A549 (cell line): Measurements from ENCODE around the gene LAMB3. TPM values are rescaled to one million over a fixed set of nuclear protein-coding genes. Genes with fewer than 3 reads are reported as not detected.

Experiments
- ATAC-seq, 2 experiments: fragments of 200-7000 bp in 1 of 2; fragments of >200 bp in 1 of 2; cut with Nextera tagmentation in 1 of 2; cut with Tn5 transposase in 1 of 2; 3 replicates each; pipeline versions ENCODE4 v1.8.0 to v1.9.1; 2018 to 2020; ENCODE audit warnings: mild to moderate bottlenecking in 1 of 2, moderate library complexity in 1 of 2
- CTCF ChIA-PET: fragments of 300-600 bp; sonication (Branson Sonifier 250); formaldehyde crosslinking; extraction: SDS; loops from one replicate; lab custom pipeline; 2021; ENCODE audit warnings: antibody characterized with exemption, inconsistent platforms; lab: Yijun Ruan, JAX
- POLR2A ChIA-PET: fragments of 350-600 bp; formaldehyde crosslinking; extraction: SDS; loops from one replicate; lab custom pipeline; 2021; ENCODE audit warnings: antibody characterized with exemption, inconsistent platforms; lab: Yijun Ruan, JAX
- DNase-seq, 2 experiments: peaks; one replicate each; pipeline versions ENCODE4 v3.0.0 to v3.0.0-alpha.2; 2011 to 2016; ENCODE audit warnings: low read depth in 1 of 2, low spot score in 1 of 2
- FAIRE-seq: peaks from 2 replicates; lab custom pipeline; 2011; peaks lifted over from hg19 to GRCh38; lab: Jason Lieb, UNC
- H3K27ac ChIP-seq, 2 experiments: fragments of >200 bp; sonication (Bioruptor Twin); formaldehyde crosslinking; 3 replicates each; pipeline ENCODE4 v1.5.1; 2016 to 2017
- H3K4me1 ChIP-seq: fragments of >200 bp; sonication (Bioruptor Twin); formaldehyde crosslinking; 3 replicates; pipeline ENCODE4 v1.6.1; 2016
- H3K4me2 ChIP-seq: fragments of >200 bp; sonication (Bioruptor Twin); formaldehyde crosslinking; 3 replicates; pipeline ENCODE4 v1.6.1; 2016
- H3K4me3 ChIP-seq: fragments of >200 bp; sonication (Bioruptor Twin); formaldehyde crosslinking; 3 replicates; pipeline ENCODE4 v1.5.1; 2016
- H3K9me3 ChIP-seq: fragments of >200 bp; sonication (Bioruptor Twin); formaldehyde crosslinking; 3 replicates; pipeline ENCODE4 v1.6.1; 2016
- BHLHE40 ChIP-seq: IDR thresholded peaks from 2 replicates; pipeline ENCODE4 v1.6.1; 2012; ENCODE audit warnings: low read depth, low read length, inconsistent platforms
- CBX2 ChIP-seq: fragments of 200-600 bp; sonication (generic); IDR thresholded peaks from 2 replicates; pipeline ENCODE4 v1.6.1; 2016; ENCODE audit warnings: low read depth, mild to moderate bottlenecking, borderline replicate concordance
- CBX8 ChIP-seq: fragments of 200-600 bp; sonication (generic); IDR thresholded peaks from 2 replicates; pipeline ENCODE4 v1.6.1; 2016
- CEBPB ChIP-seq, 2 experiments: fragments of >200 bp in 1 of 2; sonication (Bioruptor Twin) in 1 of 2; formaldehyde crosslinking in 1 of 2; IDR thresholded peaks; 2 replicates each; pipeline ENCODE4 v1.6.1; 2012 to 2016
- EHMT2 ChIP-seq: fragments of 200-600 bp; sonication (generic); IDR thresholded peaks from 2 replicates; pipeline ENCODE4 v1.6.1; 2016; ENCODE audit warnings: antibody characterized with exemption, low read depth, mild to moderate bottlenecking, moderate library complexity
- EP300 ChIP-seq, 2 experiments: fragments of >200 bp; sonication (Bioruptor Twin); formaldehyde crosslinking; IDR thresholded peaks; 2 replicates in 1 of 2; 3 replicates in 1 of 2; pipeline ENCODE4 v1.6.1; 2016 to 2017
- FOSB ChIP-seq: fragments of 250-450 bp; sonication (Bioruptor Pico); IDR thresholded peaks from 2 replicates; pipeline ENCODE4 v1.5.0; 2020; ENCODE audit warnings: mild to moderate bottlenecking, moderate library complexity
- HDAC2 ChIP-seq: fragments of 200-600 bp; sonication (generic); IDR thresholded peaks from 2 replicates; pipeline ENCODE4 v1.6.1; 2016
- HEYL ChIP-seq: fragments of 250-450 bp; sonication (Bioruptor Pico); IDR thresholded peaks from 2 replicates; pipeline ENCODE4 v1.8.0; 2021; ENCODE audit warnings: mild to moderate bottlenecking, moderate library complexity
- HOXB13 ChIP-seq: fragments of 250-450 bp; sonication (Bioruptor Pico); IDR thresholded peaks from 2 replicates; pipeline ENCODE4 v1.5.0; 2020; ENCODE audit warnings: low read depth, mild to moderate bottlenecking, moderate library complexity
- JUNB ChIP-seq: fragments of >200 bp; sonication (Bioruptor Twin); formaldehyde crosslinking; IDR thresholded peaks from 2 replicates; pipeline ENCODE4 v1.6.1; 2016
- KDM5A ChIP-seq: fragments of 200-600 bp; sonication (generic); IDR thresholded peaks from 2 replicates; pipeline ENCODE4 v1.6.1; 2016; ENCODE audit warnings: antibody characterized with exemption, mild to moderate bottlenecking
- MAFK ChIP-seq: fragments of 450-650 bp; IDR thresholded peaks from 2 replicates; pipeline ENCODE4 v1.6.1; 2014; ENCODE audit not compliant: partially characterized antibody
- NR3C1 ChIP-seq: fragments of >200 bp; sonication (Bioruptor Twin); formaldehyde crosslinking; IDR thresholded peaks from 3 replicates; pipeline ENCODE4 v1.6.1; 2017
- RAD21 ChIP-seq, 2 experiments: fragments of >200 bp in 1 of 2; sonication (Bioruptor Twin) in 1 of 2; formaldehyde crosslinking in 1 of 2; IDR thresholded peaks in 1 of 2; conservative IDR thresholded peaks in 1 of 2; 2 replicates in 1 of 2; 3 replicates in 1 of 2; pipeline ENCODE4 v1.6.1; 2012 to 2018; ENCODE audit warnings: inconsistent platforms in 1 of 2
- RCOR1 ChIP-seq: fragments of 150-350 bp; IDR thresholded peaks from 2 replicates; pipeline ENCODE4 v1.6.1; 2014; ENCODE audit warnings: antibody characterized with exemption, low read length, low read depth
- RFX5 ChIP-seq: fragments of 450-650 bp; IDR thresholded peaks from 2 replicates; pipeline ENCODE4 v1.7.1; 2014; ENCODE audit warnings: antibody characterized with exemption, mild to moderate bottlenecking, moderate library complexity
- SMC3 ChIP-seq: fragments of >200 bp; sonication (Bioruptor Twin); formaldehyde crosslinking; IDR thresholded peaks from 3 replicates; pipeline ENCODE4 v1.6.1; 2018; ENCODE audit warnings: inconsistent platforms
- SREBF2 ChIP-seq: fragments of 450-650 bp; IDR thresholded peaks from 2 replicates; pipeline ENCODE4 v1.6.1; 2014; ENCODE audit warnings: mild to moderate bottlenecking, moderate library complexity
- TP53 ChIP-seq: fragments of 250-450 bp; sonication (Bioruptor Pico); IDR thresholded peaks from 2 replicates; pipeline ENCODE4 v1.5.0; 2021; ENCODE audit warnings: mild to moderate bottlenecking, moderate library complexity
- ZC3H11A ChIP-seq: fragments of 450-650 bp; IDR thresholded peaks from 2 replicates; pipeline ENCODE4 v1.6.1; 2014; ENCODE audit warnings: antibody characterized with exemption, mild to moderate bottlenecking
- WGBS: methylation state at CpG from one replicate; pipeline ENCODE4 v1.1.6; 2017; ENCODE audit errors: missing lambda C conversion rate; 5-methylcytosine and 5-hydroxymethylcytosine counted together
- polyA plus RNA-seq, 4 experiments: library from polyadenylated mRNA; depleted of rRNA in 3 of 4; stranded (reverse); fragments of >200 nt; fragmentation: RNase III in 1 of 4; extraction: RNeasy Plus Mini Kit Qiagen cat#74134 plus additional on column Dnase treatment in 1 of 4; gene quantifications; 2 replicates in 3 of 4; 3 replicates in 1 of 4; pipeline ENCODE4 v1.2.3, GENCODE V29; 2011 to 2017
- TF ChIP-seq, protein P1 (sequence below): IDR thresholded peaks from 2 replicates; pipeline ENCODE4 v1.6.1; 2012; ENCODE audit warnings: low read depth, borderline replicate concordance
- TF ChIP-seq, protein P2 (sequence below): IDR thresholded peaks from 2 replicates; pipeline ENCODE4 v1.6.1; 2012
- TF ChIP-seq, protein P3 (sequence below): fragments of 150-350 bp; IDR thresholded peaks from 2 replicates; pipeline ENCODE4 v1.6.1; 2014; ENCODE audit warnings: low read depth, mild to moderate bottlenecking, low read length
- TF ChIP-seq, protein P4 (sequence below): fragments of 250-450 bp; sonication (Bioruptor Pico); IDR thresholded peaks from 2 replicates; pipeline ENCODE4 v1.5.0; 2021; ENCODE audit warnings: mild to moderate bottlenecking, moderate library complexity, borderline replicate concordance

The LAMB3 gene
- polyA plus RNA-seq, 2 of the 4 experiments (the other 2 are of a cell fraction), result 7.3 to 9.1 TPM

DNA sequence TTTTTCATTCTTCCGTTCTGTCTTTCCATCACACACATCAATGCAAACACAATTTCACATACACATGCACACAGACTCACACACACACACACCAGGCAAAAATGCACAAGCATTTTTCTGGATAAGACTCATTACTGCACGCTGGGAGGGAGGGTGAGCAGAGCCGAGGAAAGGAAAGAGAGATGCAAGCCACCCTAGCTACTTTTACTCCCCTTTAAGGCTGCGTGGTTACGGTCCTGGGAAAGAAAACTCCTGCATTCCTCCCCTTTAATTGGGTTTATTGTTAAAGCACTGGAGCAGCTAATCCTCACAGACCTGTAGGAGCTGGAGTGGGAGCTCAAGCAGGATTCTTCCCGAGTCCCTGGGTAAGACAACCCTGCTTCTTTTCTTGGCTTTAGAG lies 68.8 kb downstream of the LAMB3 start, which contains the start of gene CAMK1G:
Gene CAMK1G (plus strand): TSS at position 307 of the 400 bp plus-strand sequence. CDS start 11,270 bp downstream, outside the sequence.
- FAIRE-seq, result no peak
- Histone ChIP-seq H3K4me2 (no peak within 1 kb of the TSS), H3K9me3 (no peaks in the 10 kb centered on the region), H3K4me1 (peaks cover 10% of the 10 kb centered on the region), H3K4me3 (no peak within 1 kb of the TSS), H3K27ac (no peak within 1 kb of the TSS)
- TF ChIP-seq SREBF2, result no peak
- TF ChIP-seq, protein P1, sequence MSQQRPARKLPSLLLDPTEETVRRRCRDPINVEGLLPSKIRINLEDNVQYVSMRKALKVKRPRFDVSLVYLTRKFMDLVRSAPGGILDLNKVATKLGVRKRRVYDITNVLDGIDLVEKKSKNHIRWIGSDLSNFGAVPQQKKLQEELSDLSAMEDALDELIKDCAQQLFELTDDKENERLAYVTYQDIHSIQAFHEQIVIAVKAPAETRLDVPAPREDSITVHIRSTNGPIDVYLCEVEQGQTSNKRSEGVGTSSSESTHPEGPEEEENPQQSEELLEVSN, result no peak
- no peak for TF ChIP-seq MAFK
- no peak for TF ChIP-seq HOXB13
- TF ChIP-seq NR3C1, result no peak
- TF ChIP-seq EHMT2, result no peak
- no peak for TF ChIP-seq SMC3
- TF ChIP-seq, protein P2, sequence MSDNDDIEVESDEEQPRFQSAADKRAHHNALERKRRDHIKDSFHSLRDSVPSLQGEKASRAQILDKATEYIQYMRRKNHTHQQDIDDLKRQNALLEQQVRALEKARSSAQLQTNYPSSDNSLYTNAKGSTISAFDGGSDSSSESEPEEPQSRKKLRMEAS, result no peak
- TF ChIP-seq RAD21 (conservative IDR thresholded peaks at IDR 0.05 in 1 of 2, IDR thresholded peaks at IDR 0.05 in 1 of 2), result no peak
- TF ChIP-seq HDAC2, result no peak
- TF ChIP-seq JUNB, result no peak
- TF ChIP-seq HEYL, result no peak
- CTCF ChIA-PET, result interaction anchor here (1.1 to 3.3 kb wide), 8 partner anchors 13 to 163 kb away, joined by 3 to 14 read pairs (median 4); no protein-coding TSS in a partner anchor
- DNase-seq, result no peak
- ATAC-seq, result peak in 1 of 2 experiments; percentile 19; a peak in 2 of 6 replicates
- POLR2A ChIA-PET, result no interaction called here
- 30% methylated on average over 6 of the region's 6 CpGs for WGBS

DNA sequence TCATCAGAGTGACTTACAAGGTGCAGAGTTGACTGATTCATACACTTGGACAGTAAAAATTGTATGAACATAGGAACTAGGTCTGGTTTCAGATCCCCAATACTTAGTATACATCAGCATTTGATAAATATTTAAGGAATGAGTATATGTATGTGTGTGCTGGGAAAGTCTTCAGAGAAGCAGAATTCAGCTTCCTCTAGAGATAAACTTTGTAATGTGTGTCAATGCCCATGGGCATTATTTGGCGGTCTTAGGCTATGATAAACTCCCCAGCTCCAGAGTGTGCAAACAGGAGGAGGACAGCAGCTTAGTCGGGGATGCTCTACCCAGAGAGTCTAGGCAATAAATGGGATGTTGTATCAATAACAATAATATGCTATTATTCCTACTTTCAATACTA lies 71.6 kb downstream of the LAMB3 start:
- FAIRE-seq (no peak), DNase-seq (no peak)
- no peak overlapping the region for H3K4me2 ChIP-seq
- CTCF ChIA-PET, result interaction anchor here (0.7 to 4.2 kb wide), 5 partner anchors 11 to 116 kb away, joined by 3 to 18 read pairs (median 6); no protein-coding TSS in a partner anchor
- 44% methylated on average over 2 of the region's 2 CpGs for WGBS
- POLR2A ChIA-PET, result no interaction called here
- TF ChIP-seq CBX8, result no peak
- TF ChIP-seq EP300 (IDR thresholded peaks at IDR 0.05), result no peak
- no peak for TF ChIP-seq RCOR1
- TF ChIP-seq ZC3H11A, result no peak
- no peak for TF ChIP-seq CBX2
- TF ChIP-seq, protein P3, sequence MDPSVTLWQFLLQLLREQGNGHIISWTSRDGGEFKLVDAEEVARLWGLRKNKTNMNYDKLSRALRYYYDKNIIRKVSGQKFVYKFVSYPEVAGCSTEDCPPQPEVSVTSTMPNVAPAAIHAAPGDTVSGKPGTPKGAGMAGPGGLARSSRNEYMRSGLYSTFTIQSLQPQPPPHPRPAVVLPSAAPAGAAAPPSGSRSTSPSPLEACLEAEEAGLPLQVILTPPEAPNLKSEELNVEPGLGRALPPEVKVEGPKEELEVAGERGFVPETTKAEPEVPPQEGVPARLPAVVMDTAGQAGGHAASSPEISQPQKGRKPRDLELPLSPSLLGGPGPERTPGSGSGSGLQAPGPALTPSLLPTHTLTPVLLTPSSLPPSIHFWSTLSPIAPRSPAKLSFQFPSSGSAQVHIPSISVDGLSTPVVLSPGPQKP, result no peak
- TF ChIP-seq HOXB13, result no peak
- TF ChIP-seq BHLHE40, result no peak
- no peak for TF ChIP-seq CEBPB (IDR thresholded peaks at IDR 0.05)
- TF ChIP-seq MAFK, result no peak
- TF ChIP-seq RFX5, result no peak
- TF ChIP-seq TP53 (CRISPR knock-in tag), result no peak
- TF ChIP-seq FOSB (CRISPR knock-in tag), result no peak
- TF ChIP-seq, protein P4, sequence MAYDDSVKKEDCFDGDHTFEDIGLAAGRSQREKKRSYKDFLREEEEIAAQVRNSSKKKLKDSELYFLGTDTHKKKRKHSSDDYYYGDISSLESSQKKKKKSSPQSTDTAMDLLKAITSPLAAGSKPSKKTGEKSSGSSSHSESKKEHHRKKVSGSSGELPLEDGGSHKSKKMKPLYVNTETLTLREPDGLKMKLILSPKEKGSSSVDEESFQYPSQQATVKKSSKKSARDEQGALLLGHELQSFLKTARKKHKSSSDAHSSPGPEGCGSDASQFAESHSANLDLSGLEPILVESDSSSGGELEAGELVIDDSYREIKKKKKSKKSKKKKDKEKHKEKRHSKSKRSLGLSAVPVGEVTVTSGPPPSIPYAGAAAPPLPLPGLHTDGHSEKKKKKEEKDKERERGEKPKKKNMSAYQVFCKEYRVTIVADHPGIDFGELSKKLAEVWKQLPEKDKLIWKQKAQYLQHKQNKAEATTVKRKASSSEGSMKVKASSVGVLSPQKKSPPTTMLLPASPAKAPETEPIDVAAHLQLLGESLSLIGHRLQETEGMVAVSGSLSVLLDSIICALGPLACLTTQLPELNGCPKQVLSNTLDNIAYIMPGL, result no peak
- TF ChIP-seq HDAC2, result no peak
- TF ChIP-seq, protein P1, result no peak
- no peak for TF ChIP-seq KDM5A
- TF ChIP-seq, all 56 proteins: peak for 0
- Histone ChIP-seq H3K27ac (no peak overlapping the region), H3K4me3 (no peak overlapping the region), H3K9me3 (no peaks in the 10 kb centered on the region), H3K4me1 (no peaks in the 10 kb centered on the region)
- ATAC-seq, result no peak
